Measurements from ENCODE around the gene LMBR1. TPM values are rescaled to one million over a fixed set of nuclear protein-coding genes. Genes with fewer than 3 reads are reported as not detected.

Gene LMBR1
- total RNA-seq, 8 experiments from 2014 or later: 26.4 to 64.1 (median 31.4) TPM

DNA sequence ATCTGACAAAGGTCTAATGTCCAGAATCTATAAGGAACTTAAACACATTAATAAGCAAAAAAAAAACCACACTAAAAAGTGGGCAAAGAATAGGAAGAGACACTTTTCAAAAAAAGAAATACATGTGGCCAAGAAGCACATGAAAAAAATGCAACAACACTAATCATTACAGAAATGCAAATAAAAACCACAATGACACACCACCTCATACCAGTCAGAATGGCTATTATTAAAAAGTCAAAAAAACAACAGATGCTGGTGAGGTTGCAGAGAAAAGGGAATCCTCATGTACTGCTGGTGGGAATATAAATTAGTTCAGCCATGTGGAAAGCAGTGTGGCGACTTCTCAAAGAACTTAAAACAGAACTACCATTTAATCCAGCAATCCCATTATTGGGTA lies 119.0 kb downstream of the LMBR1 start:
- 33 to 100% (median 88%) methylated on average over 1 of the region's 1 CpG; no CpG with 5 or more reads in 4 of the 10 experiments for WGBS, 10 experiments
- H3K4me1 ChIP-seq (replicated peaks in 1 of 2): peaks cover 0 to 7% of the 10 kb centered on the region in 2 donors
- H3K27ac ChIP-seq: no peak overlapping the region
- ATAC-seq (replicated peaks in 6 of 8): peak in 2 of 8 experiments; percentile 61
- no peak overlapping the region for H3K4me3 ChIP-seq
- in situ Hi-C loops (cut with MboI; ENCODE audit: low pct_unique_long_range_greater_than_20kb in 2 of 9, low sequenced_read_pairs in 9 of 9, unreplicated experiment in 9 of 9): no loop called here

DNA sequence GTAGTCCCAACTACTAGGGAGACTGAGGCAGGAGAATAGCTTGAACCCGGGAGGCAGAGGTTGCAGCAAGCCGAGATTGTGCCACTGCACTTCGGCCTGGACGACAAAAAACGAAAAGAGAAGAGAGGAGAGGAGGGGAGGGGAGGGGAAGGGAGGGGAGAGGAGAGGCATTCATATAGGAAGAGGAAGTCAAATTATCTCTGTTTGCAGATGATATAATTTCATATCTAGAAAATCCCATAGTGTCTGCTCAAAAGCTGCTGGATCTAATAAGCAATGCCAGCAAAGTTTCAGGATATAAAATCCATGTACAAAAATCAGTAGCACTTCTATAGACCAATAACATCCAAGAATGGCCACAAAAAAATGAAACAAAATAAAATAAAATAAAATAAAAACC lies 120.3 kb downstream of the LMBR1 start:
- WGBS, 10 experiments: 93 to 96% methylated on average over 4 to 5 of the region's 5 CpGs; no CpG with 5 or more reads in 8 of the 10 experiments
- Histone ChIP-seq H3K4me3 (no peak overlapping the region), H3K4me1 (replicated peaks in 1 of 2) (no peaks in the 10 kb centered on the region), H3K27ac (no peak overlapping the region)
- ATAC-seq (replicated peaks in 6 of 8): no peak
- in situ Hi-C loops (cut with MboI; ENCODE audit: low pct_unique_long_range_greater_than_20kb in 2 of 9, low sequenced_read_pairs in 9 of 9, unreplicated experiment in 9 of 9): no loop called here

DNA sequence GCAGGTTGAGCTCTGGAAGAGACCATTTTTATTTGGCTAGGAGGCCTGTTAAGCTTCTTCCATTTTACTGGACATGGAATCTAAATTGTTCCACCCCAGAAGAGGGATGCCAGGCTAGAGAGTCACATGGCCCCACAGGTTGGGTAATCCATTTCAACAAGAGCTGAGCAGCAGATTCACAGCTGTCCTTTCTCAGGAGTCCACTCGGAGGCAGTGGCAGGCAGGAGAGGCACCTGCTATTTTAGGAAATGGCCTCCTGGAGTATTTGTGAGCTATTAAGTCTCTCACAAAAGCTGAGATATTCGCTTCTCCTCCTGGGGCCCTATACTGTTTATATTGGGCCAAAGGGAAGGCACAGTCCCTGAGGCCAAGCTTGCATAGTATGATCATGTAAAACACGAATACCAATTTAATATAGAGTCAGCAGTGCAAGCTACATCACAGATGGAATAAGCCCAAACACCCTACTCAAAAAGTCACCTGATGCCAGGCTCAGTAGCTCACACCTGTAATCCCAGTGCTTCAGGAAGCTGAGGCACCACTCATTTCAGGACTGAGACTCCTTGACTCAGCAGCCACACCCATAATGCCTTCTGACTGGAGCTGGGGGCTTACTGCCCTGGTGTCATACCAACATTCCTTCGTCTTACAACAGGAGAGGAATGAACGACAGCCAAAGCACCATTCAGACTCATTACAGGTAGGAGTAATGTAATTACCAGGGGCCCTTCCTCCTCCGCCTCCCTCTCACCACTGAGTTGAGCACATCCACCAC lies 124.1 kb downstream of the LMBR1 start:
- no peak overlapping the region for H3K4me3 ChIP-seq
- no peak overlapping the region for H3K27ac ChIP-seq
- in situ Hi-C loops (cut with MboI; ENCODE audit: low pct_unique_long_range_greater_than_20kb in 2 of 9, low sequenced_read_pairs in 9 of 9, unreplicated experiment in 9 of 9): no loop called here
- peak in 2 of 8 experiments; percentile 32 to 58 for ATAC-seq (replicated peaks in 6 of 8)
- 83 to 100% (median 96%) methylated on average over 1 to 4 of the region's 6 CpGs; no CpG with 5 or more reads in 5 of the 10 experiments for WGBS, 10 experiments
- H3K4me1 ChIP-seq (replicated peaks in 1 of 2): peaks cover 0 to 2% of the 10 kb centered on the region in 2 donors

DNA sequence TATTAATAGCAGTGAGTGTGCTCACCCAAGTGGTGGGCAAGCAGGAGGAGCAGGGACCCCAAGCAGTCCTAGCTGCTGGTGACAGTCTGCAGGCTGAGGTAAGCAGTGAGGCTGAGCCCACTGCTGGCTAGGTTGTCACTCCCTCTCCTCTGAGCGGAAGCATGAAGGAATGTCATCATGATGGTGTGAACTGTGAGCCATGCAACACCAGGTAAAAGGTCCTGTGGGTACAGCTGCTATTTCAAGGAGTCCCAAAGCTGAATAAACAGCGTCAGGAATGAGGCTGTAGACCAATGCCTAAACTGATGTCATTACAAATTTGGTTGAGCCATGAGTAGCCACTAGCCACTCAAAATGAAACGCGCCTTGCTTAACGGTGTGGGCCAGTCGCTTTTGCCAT lies 126.3 kb downstream of the LMBR1 start:
- in situ Hi-C loops (cut with MboI; ENCODE audit: low pct_unique_long_range_greater_than_20kb in 2 of 9, low sequenced_read_pairs in 9 of 9, unreplicated experiment in 9 of 9): no loop called here
- Histone ChIP-seq H3K4me3 (no peak overlapping the region), H3K27ac (no peak overlapping the region), H3K4me1 (replicated peaks in 1 of 2) (peaks cover 0 to 3% of the 10 kb centered on the region in 2 donors)
- no peak for ATAC-seq (replicated peaks in 6 of 8)
- WGBS, 10 experiments: 67 to 100% (median 100%) methylated on average over 1 to 5 of the region's 6 CpGs; no CpG with 5 or more reads in 4 of the 10 experiments

DNA sequence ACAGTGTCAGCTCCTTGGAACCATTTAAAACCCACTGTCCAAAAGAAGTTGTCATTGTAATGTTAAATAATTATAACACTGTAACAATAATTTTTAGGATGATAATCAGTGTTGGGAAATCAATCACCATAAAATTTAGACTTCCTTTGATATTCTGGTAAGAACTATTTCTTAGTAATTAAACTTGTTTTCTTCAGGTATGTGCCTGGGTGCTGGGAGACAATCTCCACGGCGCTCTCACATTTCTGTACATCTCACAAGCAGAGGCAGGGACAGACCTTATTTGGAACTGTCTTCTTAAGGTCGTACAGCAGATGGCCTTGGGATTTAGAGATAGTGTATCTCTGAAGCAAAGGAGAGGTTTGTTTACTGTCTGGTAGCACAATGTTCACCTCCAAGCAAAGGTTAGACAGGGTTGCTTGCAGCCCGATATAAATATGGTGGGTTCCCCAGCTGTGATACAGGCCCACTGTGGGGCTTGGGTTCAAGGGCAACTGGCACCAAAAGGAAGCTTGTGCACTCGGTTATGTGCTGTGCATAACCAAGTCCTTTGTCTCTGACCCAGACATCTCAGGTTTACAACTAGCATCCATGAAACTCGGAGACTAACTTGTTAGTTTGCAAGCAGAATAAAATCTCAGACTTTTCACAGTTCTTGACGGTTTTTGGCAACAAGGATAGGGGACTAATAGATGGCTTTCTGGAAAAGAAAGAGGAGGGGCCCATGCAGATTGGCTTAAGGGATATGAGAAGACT lies 126.9 kb downstream of the LMBR1 start:
- H3K27ac ChIP-seq: no peak overlapping the region
- no peak for ATAC-seq (replicated peaks in 6 of 8)
- no peak overlapping the region for H3K4me3 ChIP-seq
- H3K4me1 ChIP-seq (replicated peaks in 1 of 2): peaks cover 0 to 3% of the 10 kb centered on the region in 2 donors
- in situ Hi-C loops (cut with MboI; ENCODE audit: low pct_unique_long_range_greater_than_20kb in 2 of 9, low sequenced_read_pairs in 9 of 9, unreplicated experiment in 9 of 9): no loop called here
- WGBS, 10 experiments: 64 to 93% (median 80%) methylated on average over 1 to 6 of the region's 7 CpGs; no CpG with 5 or more reads in 2 of the 10 experiments

DNA sequence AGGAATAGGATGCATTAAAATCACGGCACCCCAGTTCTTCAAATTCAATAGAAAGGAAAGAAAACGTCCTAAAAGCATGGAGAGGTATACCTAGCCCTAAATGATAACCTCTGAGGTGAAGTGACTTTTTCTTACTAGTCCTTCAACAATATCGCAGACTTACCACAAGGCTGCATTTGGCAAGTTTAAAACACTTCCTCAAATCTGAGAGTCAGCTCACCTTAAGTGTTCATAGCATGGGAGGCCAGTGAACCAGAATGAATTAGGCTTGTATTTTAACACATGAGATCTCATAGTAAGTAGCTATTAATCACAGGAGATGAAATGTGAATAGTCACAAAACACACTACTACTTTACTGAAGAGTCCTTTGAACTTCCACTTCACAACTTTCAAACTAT lies 128.2 kb downstream of the LMBR1 start:
- Histone ChIP-seq H3K4me1 (replicated peaks in 1 of 2) (peaks cover 0 to 3% of the 10 kb centered on the region in 2 donors), H3K4me3 (no peak overlapping the region), H3K27ac (no peak overlapping the region)
- ATAC-seq (replicated peaks in 6 of 8): no peak
- 89 to 100% (median 98%) methylated on average over 1 to 3 of the region's 3 CpGs for WGBS, 10 experiments
- in situ Hi-C loops (cut with MboI; ENCODE audit: low pct_unique_long_range_greater_than_20kb in 2 of 9, low sequenced_read_pairs in 9 of 9, unreplicated experiment in 9 of 9): no loop called here

DNA sequence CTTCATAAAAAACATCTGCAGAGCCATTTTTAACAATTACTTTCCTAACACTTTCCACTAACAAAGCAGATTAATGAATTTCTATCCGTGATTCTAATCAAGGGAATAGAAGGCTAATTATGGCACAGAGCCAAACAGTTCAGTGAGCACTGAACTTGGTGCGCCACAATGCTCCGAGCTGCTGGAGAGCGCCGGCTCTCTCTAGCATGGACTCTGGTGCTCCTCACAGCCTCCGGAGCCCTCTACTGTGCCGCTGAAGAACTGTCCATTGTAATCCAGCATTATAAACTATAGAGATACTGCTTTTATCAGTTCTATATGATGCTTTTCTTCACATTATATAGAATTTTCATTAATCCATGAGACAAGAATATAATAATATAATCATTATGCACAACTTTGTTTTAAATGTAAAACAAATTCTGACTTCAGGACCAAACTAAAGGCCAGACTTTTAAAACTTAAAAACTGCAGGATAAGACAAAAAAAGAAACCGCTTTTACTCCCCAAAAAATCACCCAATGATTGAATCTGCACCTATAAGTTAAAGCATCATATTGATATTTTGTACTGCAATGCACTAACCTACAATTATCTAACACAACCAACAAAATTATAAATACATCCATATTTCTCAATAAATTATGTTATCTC lies 128.8 kb downstream of the LMBR1 start:
- peaks cover 0 to 3% of the 10 kb centered on the region in 2 donors for H3K4me1 ChIP-seq (replicated peaks in 1 of 2)
- no peak overlapping the region for H3K27ac ChIP-seq
- peak; percentile 94 to 100 (median 98) for ATAC-seq (replicated peaks in 6 of 8)
- in situ Hi-C loops (cut with MboI; ENCODE audit: low pct_unique_long_range_greater_than_20kb in 2 of 9, low sequenced_read_pairs in 9 of 9, unreplicated experiment in 9 of 9): no loop called here
- WGBS, 10 experiments: 0 to 100% (median 28%) methylated on average over 1 to 8 of the region's 8 CpGs
- H3K4me3 ChIP-seq: no peak overlapping the region

DNA sequence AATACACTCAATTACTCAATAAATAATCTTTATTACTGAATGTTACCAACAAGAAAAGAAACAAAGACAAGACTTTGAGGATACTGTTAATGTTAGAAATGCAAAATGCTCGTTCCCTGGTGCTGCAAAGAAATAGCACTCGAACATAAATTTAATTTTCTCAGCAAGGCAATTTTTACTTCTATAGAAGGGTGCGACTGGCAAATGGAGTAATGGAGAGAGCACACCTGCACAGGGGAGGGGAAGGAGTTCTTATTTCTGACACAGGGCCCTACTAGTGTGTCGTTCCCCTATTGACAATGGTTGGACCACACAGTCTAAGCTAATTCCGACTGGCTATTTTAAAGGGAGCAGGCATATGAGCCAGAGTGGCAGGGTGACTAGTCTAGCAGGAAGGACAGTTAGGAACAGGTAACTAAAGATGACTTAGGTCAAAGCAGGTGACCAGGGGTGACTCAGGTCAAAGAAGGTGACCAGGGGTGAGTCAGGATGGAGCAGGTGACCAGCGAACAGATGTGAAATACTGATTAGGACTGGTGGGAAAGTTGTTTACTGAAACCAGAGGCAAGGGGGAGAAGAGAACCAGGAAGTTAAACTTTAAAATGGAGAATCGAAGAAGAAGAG lies 133.3 kb downstream of the LMBR1 start:
- ATAC-seq (replicated peaks in 6 of 8): no peak

DNA sequence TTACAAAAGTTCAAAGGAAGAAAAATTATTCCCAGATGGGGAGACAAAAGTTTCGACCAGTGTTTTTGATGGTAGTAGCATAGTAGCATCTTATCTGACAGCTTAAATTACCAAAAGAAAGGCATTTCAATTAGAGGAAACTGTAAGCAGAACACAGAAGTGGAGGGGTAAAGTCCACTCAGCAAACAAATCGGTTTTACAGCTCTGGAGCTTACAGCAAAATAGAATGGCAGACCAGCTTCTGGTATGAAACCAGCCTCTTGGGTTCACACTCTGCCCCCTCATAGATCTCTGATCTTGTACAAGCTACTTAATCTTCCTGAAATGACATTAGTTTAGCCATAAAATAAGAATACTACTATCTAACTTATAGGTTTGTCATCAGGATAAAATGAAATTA lies 133.8 kb downstream of the LMBR1 start:
- Histone ChIP-seq H3K4me3 (no peak overlapping the region), H3K27ac (no peak overlapping the region), H3K4me1 (replicated peaks in 1 of 2) (peaks cover 0 to 3% of the 10 kb centered on the region in 2 donors)
- ATAC-seq (replicated peaks in 6 of 8): no peak
- 74 to 100% (median 90%) methylated on average over 1 to 2 of the region's 2 CpGs; no CpG with 5 or more reads in 2 of the 10 experiments for WGBS, 10 experiments
- in situ Hi-C loops (cut with MboI; ENCODE audit: low pct_unique_long_range_greater_than_20kb in 2 of 9, low sequenced_read_pairs in 9 of 9, unreplicated experiment in 9 of 9): no loop called here

More for the DNA sequence above, 133.3 kb downstream of the LMBR1 start:
- Histone ChIP-seq H3K27ac (no peak overlapping the region), H3K4me3 (no peak overlapping the region), H3K4me1 (replicated peaks in 1 of 2) (peaks cover 0 to 3% of the 10 kb centered on the region in 2 donors)
- WGBS, 10 experiments: 90 to 100% (median 95%) methylated on average over 1 to 7 of the region's 7 CpGs
- in situ Hi-C loops (cut with MboI; ENCODE audit: low pct_unique_long_range_greater_than_20kb in 2 of 9, low sequenced_read_pairs in 9 of 9, unreplicated experiment in 9 of 9): no loop called here

DNA sequence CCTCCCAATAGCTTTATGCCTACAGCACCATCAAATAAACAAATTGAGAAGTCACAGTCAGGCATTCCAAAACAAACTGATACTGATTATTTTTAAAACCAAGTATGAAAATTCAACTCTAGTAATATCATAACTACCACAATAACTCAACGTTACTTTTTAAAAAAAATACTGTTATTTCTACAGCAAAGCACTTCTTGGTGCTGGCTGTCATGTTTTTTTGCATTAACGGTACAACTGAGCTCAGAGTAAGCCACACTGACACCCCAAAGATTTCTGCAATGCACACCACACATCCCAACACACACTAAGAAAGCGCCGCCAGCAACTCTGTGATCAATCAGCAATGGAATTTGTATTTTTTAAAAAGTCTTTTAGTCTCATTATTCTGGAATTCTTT lies 138.8 kb downstream of the LMBR1 start:
- Histone ChIP-seq H3K4me1 (replicated peaks in 1 of 2) (no peaks in the 10 kb centered on the region), H3K27ac (no peak overlapping the region), H3K4me3 (no peak overlapping the region)
- in situ Hi-C loops (cut with MboI; ENCODE audit: low pct_unique_long_range_greater_than_20kb in 2 of 9, low sequenced_read_pairs in 9 of 9, unreplicated experiment in 9 of 9): no loop called here
- ATAC-seq (replicated peaks in 6 of 8): no peak
- 60 to 100% (median 93%) methylated on average over 1 to 4 of the region's 4 CpGs; no CpG with 5 or more reads in 1 of the 10 experiments for WGBS, 10 experiments

DNA sequence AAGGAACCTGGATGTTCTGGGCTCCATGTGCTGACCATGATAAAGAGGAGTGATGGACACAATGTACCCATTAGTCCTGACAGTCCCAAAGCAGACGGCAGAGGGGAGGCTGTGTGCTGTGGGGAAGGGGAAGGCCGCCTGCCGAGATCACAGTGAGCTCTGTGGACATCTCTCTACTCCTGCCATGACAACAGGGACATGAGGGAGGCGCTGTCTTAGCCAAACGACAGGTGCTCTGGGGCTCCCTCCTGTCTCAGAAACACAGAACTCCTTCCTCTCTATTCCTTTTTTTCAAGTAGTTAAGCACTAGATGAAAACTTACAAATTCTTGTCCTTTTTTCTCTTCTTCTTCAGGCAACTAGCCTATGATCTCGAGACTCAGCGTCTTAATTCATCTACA lies 139.4 kb downstream of the LMBR1 start:
- Histone ChIP-seq H3K4me1 (replicated peaks in 1 of 2) (no peaks in the 10 kb centered on the region), H3K27ac (no peak overlapping the region), H3K4me3 (no peak overlapping the region)
- WGBS, 10 experiments: 55 to 100% (median 80%) methylated on average over 2 to 6 of the region's 7 CpGs; no CpG with 5 or more reads in 3 of the 10 experiments
- peak in 1 of 8 experiments; percentile 36 for ATAC-seq (replicated peaks in 6 of 8)
- in situ Hi-C loops (cut with MboI; ENCODE audit: low pct_unique_long_range_greater_than_20kb in 2 of 9, low sequenced_read_pairs in 9 of 9, unreplicated experiment in 9 of 9): no loop called here

DNA sequence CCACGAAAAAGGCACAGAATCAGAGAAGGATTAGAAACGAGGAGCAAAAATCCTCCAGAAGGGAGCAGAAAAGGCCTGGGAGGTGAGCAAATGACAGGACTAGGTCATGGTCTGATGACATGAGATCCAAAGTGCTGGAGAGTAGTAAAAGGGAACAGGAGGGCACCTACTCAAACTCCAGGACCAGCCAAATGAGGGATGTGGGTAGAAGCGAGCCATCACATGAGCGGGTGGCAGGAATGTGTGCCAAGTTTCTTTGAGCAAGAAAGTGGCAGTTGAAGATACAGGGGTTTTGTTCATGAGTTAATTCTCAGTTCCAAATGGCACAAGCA lies 139.8 kb downstream of the LMBR1 start:
- Histone ChIP-seq H3K4me1 (replicated peaks in 1 of 2) (no peaks in the 10 kb centered on the region), H3K27ac (no peak overlapping the region), H3K4me3 (no peak overlapping the region)
- WGBS, 10 experiments: 57 to 97% (median 91%) methylated on average over 1 to 4 of the region's 4 CpGs; no CpG with 5 or more reads in 2 of the 10 experiments
- in situ Hi-C loops (cut with MboI; ENCODE audit: low pct_unique_long_range_greater_than_20kb in 2 of 9, low sequenced_read_pairs in 9 of 9, unreplicated experiment in 9 of 9): no loop called here
- ATAC-seq (replicated peaks in 6 of 8): no peak
